Measurements from ENCODE around the gene SLC38A2. TPM values are rescaled to one million over a fixed set of nuclear protein-coding genes. Genes with fewer than 3 reads are reported as not detected.
"Not testable (repeated sequence)": the region's sequence is repeated elsewhere in the genome, so short reads cannot be mapped to it uniquely, and the experiment has no call there.

The SLC38A2 gene
- total RNA-seq, 1 donor from 2014 or later: 546 TPM

- DNase-seq (ENCODE audit: low read depth in 2 of 2): no peak
Measured at GRCh38 chr12:46361667-46362034, 10.9 kb downstream of the SLC38A2 start.

GRCh38 chr12:46360908-46361666, 11.5 kb downstream of the SLC38A2 start:
- peak in 1 of 2 donors; percentile 58 for DNase-seq (ENCODE audit: low read depth in 2 of 2)

GRCh38 chr12:46360370-46360769, 12.2 kb downstream of the SLC38A2 start:
- DNase-seq (ENCODE audit: low read depth in 2 of 2): no peak

GRCh38 chr12:46359667-46360280, 12.8 kb downstream of the SLC38A2 start:
- DNase-seq (ENCODE audit: low read depth in 2 of 2): no peak

GRCh38 chr12:46358791-46359666, 13.5 kb downstream of the SLC38A2 start:
- no peak for DNase-seq (ENCODE audit: low read depth in 2 of 2)

- no peak for DNase-seq (ENCODE audit: low read depth in 2 of 2)
Measured at GRCh38 chr12:46358325-46358700, 14.3 kb downstream of the SLC38A2 start.

GRCh38 chr12:46357438-46358324, 14.9 kb downstream of the SLC38A2 start:
- DNase-seq (ENCODE audit: low read depth in 2 of 2): peak; percentile 80 to 86

- DNase-seq (ENCODE audit: low read depth in 2 of 2): no peak
Measured at GRCh38 chr12:46356655-46357437, 15.7 kb downstream of the SLC38A2 start.

GRCh38 chr12:46354802-46355199, 17.8 kb downstream of the SLC38A2 start:
- no peak for DNase-seq (ENCODE audit: low read depth in 2 of 2)

- DNase-seq (ENCODE audit: low read depth in 2 of 2): no peak
Measured at GRCh38 chr12:46354111-46354801, 18.3 kb downstream of the SLC38A2 start.

- DNase-seq (ENCODE audit: low read depth in 2 of 2): no peak
Measured at GRCh38 chr12:46351886-46352650, 20.5 kb downstream of the SLC38A2 start.

- no peak for DNase-seq (ENCODE audit: low read depth in 2 of 2)
Measured at GRCh38 chr12:46351138-46351537, 21.4 kb downstream of the SLC38A2 start.

GRCh38 chr12:46349253-46349652, 23.3 kb downstream of the SLC38A2 start:
- DNase-seq (ENCODE audit: low read depth in 2 of 2): peak; percentile 44 to 88

GRCh38 chr12:46343118-46343852, 29.3 kb downstream of the SLC38A2 start:
- DNase-seq (ENCODE audit: low read depth in 2 of 2): no peak

- peak; percentile 75 to 77 for DNase-seq (ENCODE audit: low read depth in 2 of 2)
Measured at GRCh38 chr12:46342562-46343033, 30.0 kb downstream of the SLC38A2 start.

GRCh38 chr12:46339051-46339450, 33.5 kb downstream of the SLC38A2 start:
- no peak for DNase-seq (ENCODE audit: low read depth in 2 of 2)

GRCh38 chr12:46332260-46332659, 40.3 kb downstream of the SLC38A2 start:
- peak in 1 of 2 donors; percentile 44 for DNase-seq (ENCODE audit: low read depth in 2 of 2)

- not testable (repeated sequence) for DNase-seq (ENCODE audit: low read depth in 2 of 2)
Measured at GRCh38 chr12:46325075-46325474, 47.5 kb downstream of the SLC38A2 start.
